ENCODE measurements around the gene LPAR2. TPM values are rescaled to one million over a fixed set of nuclear protein-coding genes. Genes with fewer than 3 reads are reported as not detected.

LPAR2 gene
- total RNA-seq, 4 donors from 2014 or later, result 6.5 to 26.0 (median 7.7) TPM

DNA sequence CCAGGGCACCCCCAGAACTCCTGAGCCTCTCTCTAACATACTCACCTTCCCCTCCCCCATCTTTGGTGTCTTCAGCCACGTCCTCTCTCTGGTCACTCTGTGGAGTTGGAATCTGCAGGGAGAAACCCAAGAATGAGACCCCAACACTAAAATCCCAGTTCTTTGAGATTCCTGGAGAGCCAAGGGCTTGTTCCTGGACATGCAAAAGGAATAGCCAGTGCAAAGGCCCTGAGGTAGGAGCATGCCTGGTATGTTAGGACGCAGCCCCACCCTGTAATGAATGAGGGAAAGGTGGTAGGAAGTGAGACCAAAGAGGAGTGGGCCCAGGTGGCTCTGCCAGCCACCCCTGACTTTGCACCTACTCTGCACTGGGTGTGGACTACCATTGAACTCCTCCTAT, 2.4 kb upstream of the LPAR2 start:
- TF ChIP-seq, protein P1, sequence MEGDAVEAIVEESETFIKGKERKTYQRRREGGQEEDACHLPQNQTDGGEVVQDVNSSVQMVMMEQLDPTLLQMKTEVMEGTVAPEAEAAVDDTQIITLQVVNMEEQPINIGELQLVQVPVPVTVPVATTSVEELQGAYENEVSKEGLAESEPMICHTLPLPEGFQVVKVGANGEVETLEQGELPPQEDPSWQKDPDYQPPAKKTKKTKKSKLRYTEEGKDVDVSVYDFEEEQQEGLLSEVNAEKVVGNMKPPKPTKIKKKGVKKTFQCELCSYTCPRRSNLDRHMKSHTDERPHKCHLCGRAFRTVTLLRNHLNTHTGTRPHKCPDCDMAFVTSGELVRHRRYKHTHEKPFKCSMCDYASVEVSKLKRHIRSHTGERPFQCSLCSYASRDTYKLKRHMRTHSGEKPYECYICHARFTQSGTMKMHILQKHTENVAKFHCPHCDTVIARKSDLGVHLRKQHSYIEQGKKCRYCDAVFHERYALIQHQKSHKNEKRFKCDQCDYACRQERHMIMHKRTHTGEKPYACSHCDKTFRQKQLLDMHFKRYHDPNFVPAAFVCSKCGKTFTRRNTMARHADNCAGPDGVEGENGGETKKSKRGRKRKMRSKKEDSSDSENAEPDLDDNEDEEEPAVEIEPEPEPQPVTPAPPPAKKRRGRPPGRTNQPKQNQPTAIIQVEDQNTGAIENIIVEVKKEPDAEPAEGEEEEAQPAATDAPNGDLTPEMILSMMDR (IDR thresholded peaks at IDR 0.05), result no peak
- no peak for DNase-seq (ENCODE audit: low spot score)
- ATAC-seq (ENCODE audit: low FRiP score), result no peak

DNA sequence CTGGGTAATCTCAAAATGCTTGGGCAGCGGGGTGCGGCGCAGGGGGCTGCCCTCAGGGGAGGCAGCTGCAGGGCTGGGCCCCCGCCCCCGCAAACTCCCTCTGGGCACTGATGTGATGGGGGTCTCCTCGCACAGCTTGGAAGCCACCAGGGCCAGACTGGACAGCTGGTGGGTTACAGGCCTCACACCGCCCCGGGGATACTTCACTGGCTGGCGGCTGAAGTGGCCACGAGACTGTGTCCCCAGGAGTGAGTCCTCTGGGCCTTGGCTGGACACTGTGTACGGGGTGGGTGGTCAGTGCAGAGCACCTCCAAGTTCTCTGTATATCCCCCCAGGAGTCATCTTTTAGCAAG, 2.0 kb upstream of the LPAR2 start:
- no peak for ATAC-seq (ENCODE audit: low FRiP score)
- no peak for DNase-seq (ENCODE audit: low spot score)
- TF ChIP-seq, protein P1 (IDR thresholded peaks at IDR 0.05), result no peak

DNA sequence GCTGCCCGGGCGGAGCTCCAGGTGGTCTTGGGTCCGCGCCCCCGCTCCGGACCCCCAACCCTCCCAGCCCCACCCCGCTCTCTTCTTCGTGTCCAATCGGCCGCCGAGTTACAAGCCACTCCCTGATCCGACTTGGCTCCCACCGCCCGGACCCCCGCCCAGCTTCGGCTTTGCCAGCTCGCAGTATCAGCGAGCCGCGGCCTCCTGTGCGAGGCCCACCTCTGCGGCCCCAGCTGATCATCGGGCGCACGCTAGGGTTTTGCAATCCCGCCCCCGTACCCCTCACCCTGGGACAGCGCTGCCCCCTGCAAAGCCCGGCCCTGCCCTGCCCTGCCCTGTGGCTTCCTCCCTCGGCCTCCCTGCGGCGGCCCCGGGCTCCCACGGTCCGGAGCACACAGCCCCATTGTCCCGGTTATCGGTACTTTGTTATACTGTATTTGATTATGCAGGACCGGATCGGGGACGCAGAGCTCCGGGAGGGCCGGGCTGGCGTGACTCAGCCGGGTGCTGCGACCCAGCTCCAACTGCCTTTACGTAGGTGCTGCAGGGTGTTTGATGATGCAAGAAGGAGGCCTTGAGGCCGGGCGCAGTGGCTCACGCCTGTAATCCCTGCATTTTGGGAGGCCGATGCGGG, 598 bp upstream of the LPAR2 start:
- peak; percentile 61 for ATAC-seq (ENCODE audit: low FRiP score)
- TF ChIP-seq, protein P1 (IDR thresholded peaks at IDR 0.05), result no peak

DNA sequence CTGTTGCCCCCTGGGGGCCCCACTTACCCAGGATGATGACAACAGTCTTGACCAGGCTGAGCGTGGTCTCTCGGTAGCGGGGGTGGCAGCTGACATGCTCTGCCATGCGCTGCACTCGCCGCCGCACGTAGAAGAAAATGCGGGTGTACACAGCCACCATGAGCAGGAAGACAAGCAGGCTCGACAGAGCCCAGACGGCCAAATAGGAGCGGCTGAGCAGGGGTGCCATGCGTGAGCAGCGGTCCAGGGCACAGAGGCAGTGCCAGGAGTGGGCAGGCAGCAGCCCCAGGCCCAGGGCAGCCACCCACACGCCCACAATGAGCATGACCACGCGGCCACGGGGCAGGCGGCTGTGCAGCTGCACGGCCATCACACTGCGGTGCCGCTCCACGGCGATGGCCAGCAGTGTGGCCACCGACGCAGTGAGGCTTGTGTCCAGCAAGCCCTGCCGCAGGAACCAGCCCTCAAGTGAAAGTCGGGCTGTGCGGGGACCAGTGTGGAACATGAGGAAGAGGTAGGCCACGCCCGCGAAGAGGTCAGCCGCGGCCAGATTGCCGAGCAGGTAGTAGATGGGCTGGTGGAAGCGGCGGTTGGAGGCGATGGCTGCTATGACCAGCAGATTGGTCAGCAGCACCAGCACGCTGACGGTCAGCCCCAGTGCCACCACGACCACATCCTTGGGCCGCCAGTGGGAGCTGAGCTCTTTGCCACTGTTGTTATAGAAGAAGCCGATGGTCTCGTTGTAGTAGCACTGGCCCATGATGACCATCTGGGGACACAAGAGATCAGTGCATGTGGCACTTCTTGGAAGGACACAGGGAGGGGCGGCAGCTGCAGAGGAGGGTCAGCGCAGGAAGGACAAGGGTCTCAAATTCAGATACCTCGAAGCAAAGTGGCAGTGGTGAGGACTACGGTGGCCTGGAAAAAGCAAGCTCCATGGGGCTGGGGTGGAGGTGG, 1.2 kb downstream of the LPAR2 start:
- no peak for ATAC-seq (ENCODE audit: low FRiP score)
- TF ChIP-seq, protein P1 (IDR thresholded peaks at IDR 0.05), result no peak
- DNase-seq (ENCODE audit: low spot score), result no peak

More for the DNA sequence above, 598 bp upstream of the LPAR2 start:
- DNase-seq (ENCODE audit: low spot score), result no peak

DNA sequence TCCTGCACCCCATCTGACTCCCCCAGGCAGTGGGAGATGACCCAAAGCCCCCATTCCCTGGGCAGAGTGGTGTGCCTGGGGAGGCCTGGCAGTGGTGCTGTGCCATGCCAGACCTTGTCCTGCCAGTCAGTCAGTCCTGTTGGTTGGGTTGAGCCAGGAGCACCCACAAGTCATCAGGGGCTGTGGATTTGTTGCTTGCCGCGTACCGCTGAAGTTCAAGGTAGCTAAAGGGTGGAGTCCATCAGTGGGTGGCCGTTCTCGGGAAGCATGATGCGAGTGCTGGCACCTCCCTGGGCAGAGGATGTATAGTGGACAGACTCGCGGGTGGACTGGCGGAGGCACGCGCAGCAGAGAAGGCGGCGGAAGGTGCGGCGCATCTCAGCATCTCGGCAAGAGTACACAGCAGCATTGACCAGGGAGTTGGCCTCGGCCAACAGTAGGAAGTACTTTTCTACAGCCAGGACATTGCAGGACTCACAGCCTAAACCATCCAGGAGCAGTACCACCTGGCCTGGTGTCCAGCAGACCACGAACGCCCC, 3.9 kb downstream of the LPAR2 start:
- ATAC-seq (ENCODE audit: low FRiP score), result no peak
- TF ChIP-seq, protein P1 (IDR thresholded peaks at IDR 0.05), result no peak
- DNase-seq (ENCODE audit: low spot score), result no peak

DNA sequence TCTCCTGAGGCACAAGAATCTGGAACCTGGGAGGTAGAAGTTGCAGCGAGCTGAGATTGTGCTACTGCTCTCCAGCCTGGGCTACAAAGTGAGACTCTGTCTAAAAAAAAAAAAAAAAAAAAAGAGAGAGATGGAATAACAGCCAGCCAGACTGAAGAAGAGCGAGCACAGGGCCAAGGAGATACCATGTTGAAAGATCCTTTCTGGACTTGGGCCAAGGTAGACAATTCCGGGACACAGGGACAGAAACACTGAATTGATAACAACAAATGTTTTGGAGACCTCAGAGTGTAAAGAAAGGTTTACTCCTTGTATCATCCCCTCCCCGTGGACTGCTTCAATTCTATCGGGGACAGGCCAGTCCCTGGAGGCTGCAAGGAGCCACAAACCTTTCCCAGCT, 4.6 kb downstream of the LPAR2 start:
- no peak for DNase-seq (ENCODE audit: low spot score)
- no peak for ATAC-seq (ENCODE audit: low FRiP score)
- TF ChIP-seq, protein P1 (IDR thresholded peaks at IDR 0.05), result no peak
